Dermis microvascular lymphatic vessel endothelial cell (primary cell): ENCODE results near the gene CACNB3. TPM values are rescaled to one million over a fixed set of nuclear protein-coding genes. Genes with fewer than 3 reads are reported as not detected.

ENCODE experiments used
- DNase-seq, 2 donors: peaks; one replicate each; pipeline versions ENCODE4 v3.0.0 to v3.0.0-alpha.2; 2010; ENCODE audit warnings: low read depth in 2 of 2
- total RNA-seq: library from RNA; depleted of rRNA; stranded (reverse); fragments of >200 nt; gene quantifications from 2 replicates; pipeline ENCODE4 v1.2.1, GENCODE V29; 2014

CACNB3 gene
- total RNA-seq, result 6.9 and 8.1 TPM in 2 replicates

DNA sequence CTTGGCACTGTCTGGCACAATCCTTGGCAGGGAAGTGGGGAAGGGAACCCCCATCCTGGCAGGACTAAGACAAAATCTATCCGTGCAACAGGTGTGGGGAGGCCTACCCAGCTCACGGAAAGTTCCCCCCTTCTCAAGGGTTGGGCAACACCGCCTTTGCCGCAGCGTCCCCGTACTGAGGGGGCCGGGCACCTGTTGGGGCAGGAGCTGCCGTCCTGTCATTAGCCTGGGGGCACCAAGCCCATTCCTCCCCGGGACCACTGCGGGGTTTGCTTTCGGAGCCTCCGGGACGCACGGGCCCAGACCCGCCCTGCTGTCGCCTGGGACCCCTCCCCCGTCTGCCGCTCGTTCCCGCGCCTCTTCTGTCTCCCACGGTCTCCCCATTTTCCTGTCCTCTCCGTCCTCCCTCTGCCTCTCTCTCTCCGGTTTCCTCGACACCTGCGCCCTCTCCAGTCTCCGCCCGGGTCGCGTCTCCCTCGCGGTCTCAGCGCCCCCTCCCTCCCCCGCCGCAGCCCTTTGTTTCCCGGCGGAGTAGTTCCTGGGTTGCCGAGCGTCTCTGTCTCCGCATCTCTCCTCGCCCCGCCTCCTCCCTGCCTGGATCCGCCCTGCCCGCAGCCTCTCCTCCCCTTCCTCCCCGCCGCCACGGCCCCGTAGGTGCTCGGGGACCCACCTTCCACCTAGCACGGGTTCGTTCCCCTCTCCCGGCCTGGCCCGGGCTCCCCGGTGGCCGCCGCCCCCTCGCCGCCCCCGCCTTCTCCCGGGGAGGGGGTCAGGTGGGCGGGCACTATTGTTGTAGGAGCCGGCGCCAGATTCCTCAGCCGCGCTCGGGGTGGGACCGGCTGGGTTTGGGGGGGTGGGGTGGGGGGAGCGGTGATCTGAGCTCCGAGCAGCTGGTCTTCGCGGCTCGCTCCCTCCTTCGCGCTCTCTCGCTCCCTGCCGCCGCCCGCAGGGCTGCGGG, at the start of gene CACNB3:
Gene CACNB3, plus strand, starts transcription at position 624 of the 958 bp plus-strand sequence. CDS start 434 bp downstream, outside the sequence.
- peak in 1 of 2 donors; percentile 61 for DNase-seq

DNA sequence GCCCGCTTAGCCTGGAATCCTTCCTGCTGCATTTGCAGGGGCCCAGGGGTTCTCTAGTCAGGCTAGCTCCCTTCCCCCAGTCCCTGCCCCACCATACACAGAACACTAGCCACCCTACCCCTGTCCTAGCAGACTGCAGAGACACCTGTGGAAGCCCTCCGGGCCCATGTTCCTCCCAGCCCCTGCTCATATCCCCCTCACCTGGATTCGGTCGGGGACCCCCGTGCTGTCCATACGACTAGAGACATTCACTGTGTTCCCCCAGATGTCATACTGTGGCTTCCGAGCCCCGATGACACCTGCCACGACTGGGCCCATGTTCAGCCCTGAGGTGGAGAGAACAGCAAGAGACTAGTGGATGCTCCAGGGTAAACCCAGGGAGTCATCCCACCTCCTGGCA, 49.6 kb upstream of the CACNB3 start:
- DNase-seq, result no peak

DNA sequence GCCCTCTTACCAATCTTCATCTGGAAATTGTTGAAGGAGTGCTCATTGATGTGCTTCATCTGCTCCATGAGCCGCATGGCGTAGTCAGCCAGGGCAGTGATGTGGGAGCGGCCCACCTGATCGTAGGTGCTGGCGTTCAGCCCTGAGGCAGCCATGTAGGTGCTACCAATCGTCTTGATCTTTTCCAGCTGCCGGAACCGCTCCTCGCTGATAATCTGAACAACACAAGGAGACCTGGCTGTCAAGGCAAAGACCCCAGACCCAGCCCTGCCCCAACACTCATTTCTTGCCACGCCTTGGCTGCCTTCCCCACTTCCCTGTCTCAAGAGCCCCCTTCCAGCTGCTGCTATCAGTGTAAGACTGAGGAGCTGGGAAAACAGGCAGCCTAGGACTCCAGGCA, 47.5 kb upstream of the CACNB3 start:
- no peak for DNase-seq

DNA sequence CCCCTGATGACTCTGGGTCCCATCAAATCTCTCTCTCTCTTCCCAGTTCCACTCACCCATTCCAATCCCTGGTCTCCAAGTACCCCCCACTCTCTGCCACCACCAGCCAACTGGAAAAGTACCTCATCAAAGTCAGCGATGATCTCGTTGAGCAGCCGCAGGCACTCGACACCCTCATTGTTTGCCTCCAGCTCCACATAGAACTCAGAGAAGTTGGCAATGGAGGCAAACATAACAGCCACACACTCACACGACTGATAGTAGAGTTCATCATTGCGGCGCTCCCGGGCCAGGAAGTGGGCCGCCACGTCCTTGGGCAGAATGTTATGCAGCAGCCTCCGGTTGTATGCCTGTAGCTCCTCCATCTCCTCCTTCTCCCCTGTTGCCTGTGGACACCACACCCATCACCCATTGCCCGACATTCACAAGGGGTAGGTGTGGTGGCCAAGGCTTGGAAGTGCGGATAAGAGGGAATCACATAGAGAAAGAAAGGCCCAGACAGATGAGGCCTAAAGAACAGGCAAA, 46.6 kb upstream of the CACNB3 start:
- no peak for DNase-seq

DNA sequence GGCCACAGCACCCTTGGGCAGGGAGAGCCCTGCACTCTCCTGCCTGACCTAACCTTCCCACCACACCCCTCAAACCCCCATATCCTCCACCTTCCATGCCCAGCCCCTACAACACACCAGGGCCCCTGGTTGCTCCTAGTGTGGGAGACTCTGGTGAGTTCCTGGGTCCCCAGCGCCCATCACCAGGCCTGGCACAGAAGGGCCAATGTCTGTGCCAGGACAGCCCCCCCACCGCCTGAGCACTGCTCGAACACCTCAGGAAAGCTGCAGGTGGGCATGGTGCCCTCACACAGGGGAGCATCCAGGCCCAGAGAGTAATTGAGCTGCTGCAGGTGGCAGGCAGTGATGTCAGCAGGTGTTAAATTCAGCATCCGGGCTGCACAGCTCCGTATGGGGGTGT, 44.6 kb upstream of the CACNB3 start:
- DNase-seq, result no peak

DNA sequence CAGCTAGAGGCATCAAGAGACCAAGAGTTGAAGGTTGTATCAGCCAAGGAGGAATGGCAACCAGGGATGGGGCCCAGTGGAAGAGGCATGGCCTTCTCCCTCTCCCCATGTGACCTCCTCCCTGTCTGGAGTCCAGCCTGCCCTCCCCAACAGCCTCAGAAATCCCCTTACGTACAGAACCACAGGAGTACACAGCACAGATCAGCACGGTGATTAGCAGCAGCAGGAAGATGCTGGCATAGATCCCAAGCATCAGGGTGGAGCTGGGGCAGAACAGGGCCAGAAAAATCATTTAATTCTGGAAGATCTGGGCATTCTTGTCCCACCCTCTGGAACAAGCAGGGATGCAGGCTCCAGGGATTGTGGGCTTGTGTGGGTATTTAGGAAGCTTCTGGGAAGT, 43.8 kb upstream of the CACNB3 start:
- no peak for DNase-seq

DNA sequence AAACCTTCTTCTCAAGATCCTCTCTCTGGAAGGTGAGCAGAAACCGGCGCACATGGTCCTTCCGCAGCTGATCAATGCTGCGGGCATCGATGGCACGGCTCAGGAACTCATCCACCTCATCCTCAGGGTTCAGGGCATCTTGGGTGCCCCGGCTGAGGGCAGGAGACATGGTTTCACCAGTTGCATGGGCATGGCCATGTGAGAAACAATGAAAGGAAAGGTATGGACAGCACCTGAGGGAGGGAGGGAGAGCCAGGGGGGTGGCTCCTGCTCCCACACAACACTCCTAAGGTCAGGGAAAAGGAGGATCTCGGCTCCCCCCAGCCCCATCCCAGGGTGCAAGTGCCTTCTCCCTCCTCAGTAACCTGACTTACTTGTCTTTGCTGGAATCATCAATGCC, 43.0 kb upstream of the CACNB3 start:
- DNase-seq, result no peak

DNA sequence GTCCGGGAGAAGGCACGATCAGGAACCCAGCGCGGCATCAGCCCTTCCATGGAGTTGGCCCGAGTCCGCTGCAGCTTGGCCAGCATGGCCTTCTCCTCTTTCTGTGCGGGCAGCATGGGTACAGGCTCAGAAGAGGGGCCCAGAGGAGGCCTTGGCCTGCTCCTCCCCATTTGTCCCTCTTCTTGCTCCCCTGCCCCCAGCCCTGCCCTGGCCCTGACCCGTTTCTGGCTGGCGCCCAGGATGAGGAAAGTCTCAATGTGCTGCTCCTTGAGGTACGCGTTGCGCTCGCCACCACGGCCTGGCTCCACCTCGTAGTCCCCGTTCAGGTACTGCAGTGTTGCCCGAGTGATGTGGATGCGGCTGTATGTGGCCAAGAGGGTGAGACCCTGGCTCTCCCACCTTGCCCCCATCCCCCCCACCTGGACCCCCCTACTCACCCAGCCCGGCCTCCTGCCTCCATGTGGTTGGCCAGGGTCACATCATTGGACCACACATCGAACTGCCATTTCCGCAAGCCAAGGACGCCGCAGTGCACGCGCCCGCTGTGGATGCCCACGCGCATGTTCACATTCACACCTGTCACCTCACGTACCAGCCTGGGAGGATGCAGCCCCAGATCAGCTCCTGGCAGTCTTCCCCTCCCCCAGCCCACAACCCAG, 42.2 kb upstream of the CACNB3 start:
- DNase-seq, result no peak

DNA sequence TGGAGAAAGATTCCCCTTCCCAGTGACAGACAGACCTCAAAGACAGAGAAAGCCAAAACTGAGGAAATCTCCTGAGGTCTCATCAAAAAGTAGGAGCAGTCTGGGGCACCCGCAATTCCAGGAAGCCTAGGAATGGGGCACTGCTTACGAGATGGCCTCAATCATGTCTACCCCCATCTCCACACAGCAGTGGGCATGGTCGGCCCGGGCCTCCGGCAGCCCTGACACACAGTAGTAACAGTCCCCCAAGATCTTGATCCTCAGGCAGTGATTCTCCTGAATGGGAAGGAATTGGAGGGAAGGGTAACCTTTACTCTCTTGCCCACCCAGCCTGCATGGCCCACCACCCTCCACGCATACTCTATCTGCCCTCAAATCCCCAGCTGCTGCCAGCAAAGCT, 41.3 kb upstream of the CACNB3 start:
- DNase-seq, result no peak

DNA sequence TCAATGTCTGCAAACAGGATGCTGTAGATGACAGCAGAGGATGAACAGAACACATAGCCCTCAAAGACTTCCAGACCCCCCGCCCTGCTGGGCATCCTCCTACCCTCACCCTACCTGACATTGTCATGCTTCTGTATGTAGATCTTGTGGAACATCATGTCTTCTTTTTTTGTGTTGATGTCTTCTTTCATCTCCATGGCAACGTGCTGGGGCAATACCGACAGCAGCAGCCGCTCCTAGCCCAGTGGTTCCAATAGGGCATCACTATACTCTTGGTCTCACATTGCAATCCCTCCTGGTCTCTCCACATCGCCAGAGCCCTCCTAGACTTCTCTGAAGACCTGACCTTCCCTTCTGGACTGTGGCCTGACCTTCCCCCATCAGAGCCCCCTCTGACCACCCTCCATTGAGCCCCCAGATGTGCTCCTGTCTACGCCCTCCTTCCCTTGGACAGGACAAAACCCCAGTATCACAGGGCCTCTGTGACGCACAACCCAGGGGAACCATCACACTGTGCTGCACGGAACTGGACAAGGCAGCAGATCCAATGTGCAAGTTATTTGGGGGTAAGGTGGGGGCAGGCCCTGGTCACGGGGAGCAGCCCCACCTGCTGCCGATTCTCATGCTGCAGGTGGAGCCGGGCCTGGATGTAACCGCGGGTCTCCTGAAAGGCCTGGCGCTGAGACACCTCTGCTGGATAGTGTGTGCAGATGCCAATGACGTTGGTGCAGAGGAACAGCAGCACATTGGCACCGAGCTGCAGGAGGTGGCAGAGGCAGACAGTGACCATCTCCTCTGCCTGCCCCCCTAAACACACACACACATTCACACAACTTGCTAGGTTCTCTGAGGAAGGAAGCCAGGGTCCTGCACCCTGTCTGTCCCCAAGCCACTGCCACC, 40.5 kb upstream of the CACNB3 start:
- DNase-seq, result no peak

DNA sequence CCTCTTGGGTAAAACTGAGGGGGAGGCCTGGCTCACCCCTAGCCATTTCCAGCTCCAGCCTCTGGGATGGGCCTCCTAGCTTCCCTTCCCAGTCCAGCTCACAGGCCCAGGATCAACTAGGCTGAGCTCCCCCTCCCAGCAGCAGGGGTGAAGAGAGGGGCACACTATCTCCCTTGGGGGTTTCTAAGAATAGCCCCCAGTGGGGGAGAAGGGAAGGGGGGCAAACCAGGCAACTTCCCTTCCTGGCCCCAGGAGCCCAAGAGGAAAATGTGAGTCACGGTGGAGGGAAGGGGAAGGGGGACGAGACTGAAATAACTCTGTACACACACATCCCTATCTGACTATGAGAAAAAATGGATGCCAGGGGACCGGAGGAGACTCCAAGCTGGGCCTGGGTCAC, 38.4 kb upstream of the CACNB3 start:
- DNase-seq, result peak; percentile 36 to 82

DNA sequence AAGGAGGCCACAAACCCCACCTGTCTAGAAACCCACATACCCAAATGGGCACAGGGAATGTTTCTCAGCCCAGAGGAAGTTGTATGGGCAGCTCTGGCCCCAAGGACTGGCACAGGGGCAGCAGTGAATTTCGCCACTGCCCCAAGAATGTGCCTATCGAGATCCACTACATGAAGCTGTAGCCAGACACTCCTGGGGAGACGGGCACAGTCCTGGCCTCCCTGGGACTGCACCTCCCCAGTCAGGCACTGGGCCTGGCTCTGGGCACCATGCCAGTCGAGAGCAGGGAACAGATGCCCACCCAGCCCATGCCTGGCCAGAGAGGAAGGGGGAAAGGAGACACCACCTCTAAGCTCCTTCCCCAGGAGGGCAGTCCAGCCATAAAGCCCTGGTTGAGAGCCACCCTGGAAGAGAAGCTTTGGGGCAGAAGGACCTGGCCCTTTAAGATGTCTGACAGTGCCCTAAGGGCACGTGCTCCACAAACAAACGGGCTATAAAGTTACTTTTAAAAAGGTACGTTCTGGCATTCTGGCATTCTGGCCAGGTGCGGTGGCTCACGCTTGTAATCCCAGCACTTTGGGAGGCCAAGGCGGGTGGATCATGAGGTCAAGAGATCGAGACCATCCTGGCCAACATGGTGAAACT, 37.8 kb upstream of the CACNB3 start:
- DNase-seq, result no peak

DNA sequence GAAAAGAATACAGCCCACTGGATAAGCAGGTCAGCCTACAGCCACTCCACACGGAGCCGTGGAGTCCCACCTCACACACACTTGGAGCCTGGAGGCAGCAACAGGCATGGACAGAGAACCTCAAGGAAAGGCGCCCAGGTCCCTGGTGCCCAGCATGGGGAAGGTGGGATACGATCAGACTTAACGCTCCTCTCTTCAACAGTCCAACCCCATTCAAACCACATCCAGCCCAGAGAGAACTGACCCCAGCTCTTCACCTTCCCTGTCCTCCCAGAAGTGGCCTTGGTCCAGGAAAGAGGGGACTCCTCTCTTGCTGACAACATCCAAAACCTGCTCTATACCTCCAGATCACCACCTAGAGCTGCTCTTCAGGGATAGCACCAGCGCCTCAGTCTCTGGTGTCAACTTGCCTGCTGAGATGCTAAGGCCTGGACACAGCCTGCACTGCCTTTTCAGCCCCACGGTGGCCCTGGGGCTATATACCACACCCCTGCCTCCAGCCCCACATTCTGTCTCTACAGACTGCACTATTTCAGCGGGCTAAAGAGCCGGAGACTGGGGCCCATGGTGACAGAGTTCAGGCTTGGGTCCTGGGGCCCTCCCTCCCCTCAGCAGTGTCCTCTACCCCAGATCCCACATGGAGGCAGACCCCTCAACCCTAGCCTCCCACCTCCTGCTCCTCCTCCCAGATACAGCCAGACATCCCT, 36.4 kb upstream of the CACNB3 start:
- no peak for DNase-seq

DNA sequence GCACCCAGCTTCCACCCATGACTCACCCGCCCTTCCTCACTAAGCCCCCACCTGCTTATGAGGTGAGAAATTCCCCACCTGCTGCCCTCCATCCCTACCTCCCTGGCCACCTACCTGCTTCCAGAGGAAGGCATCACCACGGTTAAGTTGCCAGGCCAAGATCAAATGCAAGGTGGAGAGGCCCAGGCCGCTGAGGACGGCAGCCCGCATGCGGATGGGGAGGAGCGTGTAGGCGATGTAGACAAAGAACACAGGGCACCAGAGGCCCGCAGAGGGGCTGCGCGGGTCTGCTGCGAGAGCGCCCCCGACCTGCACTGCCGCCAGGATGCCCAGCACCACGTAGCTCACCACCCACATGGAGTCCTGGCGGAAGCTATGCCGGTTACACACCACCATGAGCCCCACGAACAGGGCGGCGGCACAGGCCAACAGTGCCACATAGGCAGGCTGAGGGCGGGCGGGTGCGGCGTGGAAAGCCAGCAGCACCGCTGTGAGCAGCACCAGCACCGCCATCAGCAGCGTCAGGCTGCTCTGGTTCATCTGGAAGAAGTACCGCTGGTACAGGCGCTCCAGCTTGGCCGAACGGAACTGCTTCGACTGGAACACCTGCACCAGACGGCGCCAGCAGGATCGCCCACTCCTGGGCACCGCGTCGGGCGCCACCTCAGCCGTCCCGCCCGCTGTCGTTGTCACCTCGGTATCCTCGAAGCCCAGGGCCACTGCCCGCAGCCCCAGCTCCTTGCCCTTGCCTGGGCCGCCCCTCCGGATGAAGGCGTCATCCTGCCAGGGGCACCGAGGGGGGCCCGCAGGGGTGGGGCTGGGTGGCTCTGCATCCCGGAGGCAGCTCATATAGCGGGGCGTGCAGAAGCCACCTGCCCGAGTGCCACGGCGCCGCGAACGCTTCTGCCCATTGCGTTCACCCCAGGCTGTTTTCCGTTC, 35.6 kb upstream of the CACNB3 start:
- DNase-seq, result no peak

DNA sequence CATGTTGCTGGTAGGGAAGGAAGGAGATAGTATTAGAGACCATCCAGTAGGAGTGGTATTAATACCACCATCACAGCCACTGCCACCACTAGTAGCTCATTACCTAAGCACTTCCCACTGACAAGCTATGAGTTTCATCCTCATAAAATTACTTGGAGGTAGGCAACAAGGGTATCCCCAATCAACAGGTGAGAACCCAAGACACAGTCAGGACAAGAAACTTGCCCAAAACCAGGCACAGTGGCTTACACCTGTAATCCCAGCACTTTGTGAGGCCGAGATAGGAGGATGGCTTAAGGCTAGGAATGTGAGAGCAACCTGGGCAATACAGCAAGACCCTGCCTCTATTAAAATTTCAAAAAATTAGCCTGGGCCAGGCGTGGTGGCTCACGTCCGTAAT, 34.9 kb upstream of the CACNB3 start:
- no peak for DNase-seq

DNA sequence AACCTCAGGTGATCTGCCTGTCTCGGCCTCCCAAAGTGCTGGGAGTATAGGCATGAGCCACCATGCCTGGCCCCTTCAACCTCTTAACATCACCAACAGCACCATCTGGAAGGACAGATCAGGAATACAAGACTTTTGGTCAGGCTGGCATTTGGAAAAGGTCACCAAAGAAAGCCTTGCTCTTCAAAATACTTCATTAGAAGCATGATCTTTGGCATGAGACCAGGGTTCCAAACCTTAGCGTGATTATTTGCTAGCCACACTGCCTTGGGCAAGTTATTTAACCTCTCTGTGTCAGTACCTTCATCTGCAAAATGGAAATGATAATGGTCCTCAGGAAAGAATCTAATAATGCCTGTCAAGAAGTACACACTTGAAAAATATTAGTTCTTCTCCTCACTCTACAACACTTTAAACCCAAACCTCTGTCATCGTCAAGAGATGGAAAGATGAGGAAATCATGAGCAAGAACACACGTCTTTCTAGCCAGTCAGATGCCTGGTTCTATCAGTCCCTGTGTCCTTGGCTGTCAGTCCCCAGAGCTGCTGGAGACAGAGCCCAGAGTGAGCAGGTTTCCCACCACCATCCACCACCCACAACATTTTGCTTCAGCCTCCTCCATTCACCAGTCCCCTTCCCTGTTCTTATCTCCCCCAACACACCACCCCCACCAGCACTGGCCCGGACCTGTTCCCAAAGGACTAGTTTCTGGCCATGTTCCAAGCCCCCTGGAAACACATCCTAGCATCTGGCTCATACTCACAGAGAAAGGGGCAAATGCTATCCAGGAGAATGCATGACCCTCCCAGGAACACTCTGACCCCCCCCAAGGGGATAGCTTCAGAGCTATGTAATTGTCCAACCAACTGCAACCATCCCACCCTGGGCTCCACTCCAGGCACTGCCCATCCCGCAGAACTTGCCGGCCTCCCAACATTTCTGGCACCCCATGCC, 31.4 kb upstream of the CACNB3 start:
- DNase-seq, result no peak

DNA sequence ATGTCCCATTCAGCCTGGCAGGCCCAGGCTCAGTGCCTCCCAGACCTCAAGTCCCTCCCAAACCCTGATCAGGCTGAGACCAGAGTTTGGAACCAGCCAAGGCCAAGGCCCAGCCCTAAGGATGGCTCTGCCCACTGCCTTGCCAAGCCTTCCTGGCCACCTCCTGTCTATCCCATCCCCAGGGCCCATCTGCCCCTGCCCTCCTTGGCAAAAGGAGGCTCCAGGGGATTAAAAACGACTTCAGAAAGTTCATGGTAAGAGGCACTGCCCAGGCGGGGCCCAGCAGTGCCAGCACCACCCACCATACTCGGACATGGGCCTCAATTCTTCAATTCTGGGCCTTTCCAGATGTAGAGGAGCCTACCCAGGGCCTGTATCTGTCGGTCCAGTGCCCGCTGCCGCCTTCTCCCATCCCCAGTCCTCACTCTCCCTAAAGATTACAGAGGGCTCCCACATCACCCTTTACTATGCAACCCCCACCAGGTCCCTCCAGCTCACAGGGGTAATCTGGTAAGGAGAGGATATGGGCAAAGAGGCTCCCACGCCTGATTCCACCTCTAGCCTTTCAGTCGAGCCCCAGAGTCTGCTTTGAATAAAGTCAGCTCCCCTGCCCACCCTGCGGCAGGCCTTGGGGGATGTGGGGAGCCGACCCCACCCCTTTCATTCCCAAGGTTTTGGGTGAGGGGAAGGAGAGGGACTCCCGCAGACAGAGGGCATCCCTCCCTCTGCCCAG, 30.3 kb upstream of the CACNB3 start:
- no peak for DNase-seq

DNA sequence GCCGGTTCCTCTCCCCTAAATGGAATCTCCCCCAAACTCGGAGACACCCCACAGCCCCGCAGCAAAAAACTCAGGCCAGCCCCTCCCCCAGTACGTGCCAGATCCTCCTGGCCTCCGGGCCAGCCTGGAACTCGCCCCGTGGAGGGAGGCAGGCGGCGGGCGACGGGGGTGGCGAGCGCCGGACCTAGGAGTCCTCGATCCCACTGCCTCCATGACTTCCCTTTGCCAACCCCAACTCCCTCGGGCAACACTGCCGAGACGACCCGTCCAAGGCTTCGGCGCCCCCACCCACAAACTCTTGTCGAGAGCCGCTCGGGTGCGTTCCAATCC, 29.8 kb upstream of the CACNB3 start:
- no peak for DNase-seq
